Colon (tissue), 2 donors: Measurements from ENCODE around the gene TMEM221.

Experiments used
- FAIRE-seq: peaks from 2 replicates; lab custom pipeline; 2012; peaks lifted over from hg19 to GRCh38; lab: Jason Lieb, UNC
- donor health status: control.
- donor health status: control.

TMEM221 gene

DNA sequence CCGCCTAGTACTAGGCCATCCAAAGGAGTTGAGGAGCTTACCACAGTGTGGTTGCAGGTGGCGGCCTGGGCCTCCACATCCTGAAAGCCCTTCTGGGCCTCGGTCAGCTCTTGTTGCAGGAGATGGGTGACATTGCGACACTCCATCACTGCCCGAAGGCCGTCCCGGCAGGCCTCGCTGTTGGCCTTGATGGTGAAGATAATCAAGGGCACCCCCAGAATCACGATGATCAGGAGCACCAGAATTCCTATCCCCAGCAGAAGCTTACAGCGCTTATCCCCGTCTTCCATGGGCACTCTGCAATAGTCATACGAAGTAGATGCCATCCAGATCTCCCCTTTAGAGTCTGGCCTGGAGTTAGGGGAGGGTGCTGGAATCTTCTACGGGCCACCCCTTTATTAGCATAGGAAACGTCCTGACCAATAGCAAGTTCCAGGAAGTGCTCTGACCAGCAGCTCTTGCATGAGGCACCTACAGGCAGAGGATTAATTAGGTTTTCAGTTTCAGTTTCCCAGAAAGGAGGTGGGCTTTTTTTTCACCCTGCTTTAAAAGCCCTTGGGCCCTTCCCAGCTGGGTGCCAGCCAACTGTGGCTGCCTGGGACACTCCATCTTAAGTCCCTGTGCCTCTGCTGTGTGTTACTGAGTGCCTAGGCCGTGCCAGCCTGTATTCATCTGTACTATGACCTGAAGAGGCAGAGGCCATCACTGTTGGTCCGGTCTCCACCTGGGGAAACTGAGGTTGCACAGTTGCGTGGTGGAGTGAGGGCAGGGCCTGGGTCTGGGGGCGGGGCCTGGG, 43.0 kb downstream of the TMEM221 start, which contains the start of gene BST2:
BST2 (minus strand) TSS at position 381 of the 796 bp plus-strand sequence; CDS start at position 326, 55 bp downstream.
- FAIRE-seq, result no peak

DNA sequence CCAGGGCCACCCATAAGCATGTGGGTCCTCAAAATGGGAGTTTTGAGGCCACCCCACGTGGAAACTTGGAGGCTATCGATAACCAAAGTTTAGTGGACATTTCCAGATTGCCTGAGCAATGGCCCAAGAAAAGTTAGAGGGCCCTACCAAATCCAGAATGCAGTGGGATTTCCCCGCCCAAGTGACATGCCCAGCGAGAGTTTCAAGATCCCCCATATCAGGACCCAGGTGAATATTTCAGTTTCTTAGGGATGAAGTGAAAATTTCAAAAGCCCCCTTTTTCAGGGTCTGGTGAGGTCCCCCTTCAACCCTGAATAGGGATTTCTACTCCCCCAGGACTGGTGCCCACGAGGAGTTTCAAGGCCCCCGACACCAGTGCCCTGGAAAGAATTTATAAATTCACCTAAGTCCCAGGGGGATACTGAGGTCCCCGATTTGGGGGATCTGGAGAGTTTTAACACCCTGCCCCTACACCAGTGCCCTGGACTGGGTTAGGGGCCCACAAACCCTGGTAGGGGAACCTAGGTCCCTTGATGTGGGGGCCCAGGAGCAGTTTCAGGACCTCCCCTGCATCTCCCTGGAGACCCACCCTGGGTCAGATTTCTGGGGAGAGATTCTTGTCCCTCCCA, 43.7 kb downstream of the TMEM221 start:
- no peak for FAIRE-seq

DNA sequence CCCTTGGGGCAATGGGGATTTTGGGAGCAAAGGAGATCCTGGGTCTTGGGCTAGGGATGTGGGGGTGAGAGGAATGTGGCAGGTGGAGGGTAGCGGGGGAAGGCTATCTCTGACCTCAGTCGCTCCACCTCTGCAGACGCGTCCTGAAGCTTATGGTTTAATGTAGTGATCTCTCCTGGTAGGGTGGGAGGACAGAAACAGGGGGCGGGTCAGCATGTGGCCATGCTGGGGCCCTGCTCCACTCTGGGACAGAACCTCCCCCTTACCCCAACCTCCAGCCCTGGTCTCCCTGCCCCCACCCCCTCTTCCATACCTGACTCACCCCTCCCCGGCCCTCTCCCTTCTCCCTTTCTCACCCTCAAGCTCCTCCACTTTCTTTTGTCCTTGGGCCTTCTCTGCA, 44.5 kb downstream of the TMEM221 start:
- no peak for FAIRE-seq

DNA sequence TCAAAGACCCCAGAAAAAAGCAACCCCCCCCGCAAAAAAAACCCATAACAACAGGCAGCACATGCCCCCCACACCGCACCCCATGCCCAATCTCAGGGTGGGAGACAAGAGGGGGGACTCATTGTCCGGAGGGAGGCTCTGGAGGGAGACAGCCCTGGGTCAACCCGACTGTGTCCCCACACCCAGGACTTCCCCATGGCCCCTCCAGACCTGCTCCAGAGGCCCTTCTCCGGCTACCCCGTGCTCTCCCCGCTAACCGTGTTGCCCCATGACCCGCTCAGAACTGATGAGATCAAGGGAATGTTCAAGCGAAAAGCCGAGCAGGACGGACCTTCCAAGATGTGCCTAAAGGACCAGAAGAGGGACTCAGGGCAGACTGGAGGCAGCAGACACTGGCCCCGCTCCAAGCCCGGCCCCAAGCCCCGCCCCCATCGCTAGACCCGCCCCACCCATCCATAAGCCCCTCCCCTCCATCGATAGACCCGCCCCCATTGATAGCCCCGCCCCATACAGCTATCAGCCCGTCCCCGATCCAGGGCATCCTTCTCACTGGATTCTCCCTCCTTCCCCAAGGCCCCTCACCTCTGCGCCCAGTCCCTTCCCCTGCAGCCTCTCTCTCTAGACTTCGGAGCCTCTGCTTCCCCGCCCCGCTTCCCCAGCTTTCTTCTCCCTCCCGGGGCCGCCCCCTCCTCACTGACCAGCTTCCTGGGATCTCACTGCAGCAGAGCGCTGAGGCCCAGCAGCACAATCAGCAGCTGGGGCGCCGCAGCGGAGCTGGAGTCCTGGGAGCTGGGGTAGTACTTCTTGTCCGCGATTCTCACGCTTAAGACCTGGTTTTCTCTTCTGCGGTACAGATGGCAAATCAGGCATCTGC, 45.2 kb downstream of the TMEM221 start:
- FAIRE-seq, result no peak

DNA sequence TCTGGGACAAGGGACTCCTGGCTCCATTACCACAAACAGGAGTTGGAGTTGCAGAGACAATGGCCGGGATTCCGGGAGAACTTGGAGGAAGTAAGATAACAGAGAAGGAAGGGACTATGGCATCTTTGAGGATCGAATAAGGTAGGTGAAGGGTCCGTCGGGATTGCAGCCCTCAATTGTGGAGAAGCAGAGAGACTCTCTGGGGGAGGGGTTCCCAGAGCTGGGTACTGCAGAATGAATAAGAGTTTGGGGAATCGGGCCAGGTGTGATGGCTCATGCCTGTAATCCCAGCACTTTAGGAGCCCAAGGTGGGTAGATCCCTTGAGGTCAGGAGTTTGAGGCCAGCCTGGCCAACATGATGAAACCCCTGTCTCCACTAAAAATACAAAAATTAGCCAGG, 46.8 kb downstream of the TMEM221 start:
- FAIRE-seq, result no peak

DNA sequence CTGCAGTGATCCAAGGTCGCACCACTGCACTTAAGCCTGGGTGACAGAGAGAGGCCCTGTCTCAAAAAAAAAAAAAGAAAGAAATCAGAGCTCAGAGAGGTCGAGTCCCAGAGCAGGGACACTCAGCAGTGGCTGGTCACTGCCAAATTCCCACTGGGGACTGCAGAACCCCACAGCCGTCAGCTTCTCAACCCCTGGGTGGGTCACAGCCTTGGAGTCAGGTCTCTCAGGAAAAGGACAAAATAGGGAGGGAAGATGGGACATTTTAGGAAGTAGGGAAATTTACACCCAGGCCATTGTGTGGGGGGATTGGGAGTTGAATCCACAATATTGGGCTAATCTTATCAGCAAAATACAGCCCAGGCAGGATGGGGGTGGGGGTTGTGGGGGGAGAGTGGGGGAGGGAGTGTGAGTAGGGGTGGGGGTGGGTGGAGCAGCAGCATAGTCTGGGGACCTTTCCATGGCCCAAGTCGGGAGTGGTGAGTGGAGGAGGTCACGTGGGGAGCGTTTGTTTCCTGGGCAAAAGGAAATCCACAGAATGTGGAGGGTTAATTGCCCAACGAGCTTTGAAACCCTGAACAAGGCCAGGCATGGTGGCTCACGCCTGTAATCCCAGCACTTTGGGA, 49.5 kb downstream of the TMEM221 start:
- no peak for FAIRE-seq

DNA sequence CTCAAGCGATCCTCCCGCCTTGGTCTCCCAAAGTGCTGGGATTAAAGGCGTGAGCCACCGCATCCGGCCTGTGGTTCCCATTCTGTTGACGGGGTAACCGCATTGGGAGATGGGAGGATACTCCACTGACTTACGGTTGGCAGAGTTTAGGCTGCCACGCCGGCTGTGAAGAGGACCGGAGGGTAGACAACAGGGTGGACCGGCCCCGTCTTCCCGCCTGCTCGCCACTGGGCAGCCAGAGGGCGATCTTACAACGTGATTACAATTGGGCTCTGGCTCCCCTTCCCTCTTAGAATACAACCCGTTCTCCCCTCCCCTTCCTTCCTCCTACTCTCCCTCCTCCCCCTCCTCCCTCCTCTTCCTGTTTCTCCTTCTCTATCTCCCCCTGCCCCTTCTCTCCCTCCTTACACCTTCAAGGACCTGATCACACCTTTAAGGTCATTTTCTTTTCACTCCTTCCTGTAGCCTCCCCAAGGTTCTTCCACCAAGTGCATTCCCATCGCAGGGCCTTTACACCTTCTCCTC, 53.5 kb downstream of the TMEM221 start:
- no peak for FAIRE-seq

DNA sequence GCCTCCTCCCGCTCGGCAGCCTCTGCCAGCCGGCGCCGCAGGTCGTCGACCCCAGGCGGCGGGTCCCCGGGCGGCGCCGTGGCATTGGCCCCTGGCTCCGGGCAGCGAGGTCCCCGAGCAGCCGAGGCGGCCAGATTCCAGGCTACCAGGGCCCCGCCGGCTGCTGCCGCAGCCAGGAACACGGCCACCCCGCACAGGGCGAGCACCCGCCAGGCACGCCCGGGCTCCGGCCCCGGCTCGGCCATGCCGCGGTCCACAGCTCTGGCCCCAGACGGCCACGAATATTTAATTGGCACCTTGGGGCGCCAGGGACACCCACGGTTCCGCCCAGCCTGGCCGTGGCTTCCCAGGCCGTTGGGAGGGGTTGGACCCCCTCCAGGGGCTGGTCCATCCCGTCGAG, 54.6 kb downstream of the TMEM221 start, which contains the start of gene CCDC194:
CCDC194 (minus strand) TSS at position 283 of the 400 bp plus-strand sequence; CDS start at position 245, 38 bp downstream.
- no peak for FAIRE-seq

DNA sequence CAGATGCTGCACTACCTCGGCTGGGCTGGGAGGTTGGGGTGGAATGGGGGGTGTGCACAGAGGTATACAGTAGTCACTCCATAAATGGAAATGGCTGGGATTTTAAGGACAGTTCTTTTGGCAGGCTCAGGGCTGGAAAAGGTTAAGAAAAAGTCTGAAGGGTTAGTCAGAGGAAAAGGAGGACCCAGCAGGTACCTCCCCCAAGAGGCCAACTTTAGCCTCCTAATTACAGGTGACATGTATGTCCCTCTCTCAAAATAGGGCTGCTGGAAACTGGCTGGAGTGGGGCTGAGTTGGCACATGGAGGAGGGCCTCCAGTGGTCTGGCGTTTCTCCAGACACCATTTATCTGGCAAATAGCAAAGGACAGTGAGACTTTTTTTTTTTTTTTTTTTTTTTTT, 55.5 kb downstream of the TMEM221 start:
- no peak for FAIRE-seq

DNA sequence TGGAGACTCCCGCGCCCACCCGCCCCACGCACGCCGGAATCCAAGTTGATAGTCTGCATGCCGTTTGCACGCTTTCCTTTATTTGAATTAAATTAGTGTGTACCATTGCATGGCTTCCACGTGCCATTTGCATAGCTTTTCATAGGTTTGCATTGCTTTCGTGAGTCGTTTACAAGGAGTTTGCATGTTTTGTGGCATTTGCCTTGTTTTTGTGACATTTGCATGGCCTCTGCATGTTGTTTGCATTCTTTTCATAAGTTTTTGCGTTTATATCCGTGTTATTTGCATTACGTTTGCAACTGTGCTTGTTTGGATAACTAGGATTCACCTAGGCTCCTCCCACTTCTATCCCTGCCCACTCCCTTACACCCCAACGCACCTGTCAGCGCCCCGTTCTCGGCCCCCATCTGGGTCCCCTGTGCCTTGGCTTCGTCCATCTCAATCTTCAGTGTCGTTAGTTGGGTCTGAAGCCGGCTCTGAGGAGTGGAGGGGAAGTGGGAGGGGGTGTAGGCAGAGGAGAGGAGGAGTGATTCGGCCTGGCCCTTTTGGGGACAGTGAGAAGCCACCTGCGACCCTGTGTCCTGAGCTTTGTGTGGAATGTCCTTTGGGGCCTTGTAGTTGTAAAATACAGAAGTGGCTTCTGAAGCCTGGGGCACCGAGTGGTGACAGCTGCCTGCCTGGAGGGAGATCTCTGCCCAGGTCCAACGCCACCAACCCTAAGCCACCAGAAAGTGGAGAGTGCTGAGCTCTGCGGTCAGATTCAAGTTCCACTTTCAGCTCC, 56.9 kb downstream of the TMEM221 start:
- no peak for FAIRE-seq

DNA sequence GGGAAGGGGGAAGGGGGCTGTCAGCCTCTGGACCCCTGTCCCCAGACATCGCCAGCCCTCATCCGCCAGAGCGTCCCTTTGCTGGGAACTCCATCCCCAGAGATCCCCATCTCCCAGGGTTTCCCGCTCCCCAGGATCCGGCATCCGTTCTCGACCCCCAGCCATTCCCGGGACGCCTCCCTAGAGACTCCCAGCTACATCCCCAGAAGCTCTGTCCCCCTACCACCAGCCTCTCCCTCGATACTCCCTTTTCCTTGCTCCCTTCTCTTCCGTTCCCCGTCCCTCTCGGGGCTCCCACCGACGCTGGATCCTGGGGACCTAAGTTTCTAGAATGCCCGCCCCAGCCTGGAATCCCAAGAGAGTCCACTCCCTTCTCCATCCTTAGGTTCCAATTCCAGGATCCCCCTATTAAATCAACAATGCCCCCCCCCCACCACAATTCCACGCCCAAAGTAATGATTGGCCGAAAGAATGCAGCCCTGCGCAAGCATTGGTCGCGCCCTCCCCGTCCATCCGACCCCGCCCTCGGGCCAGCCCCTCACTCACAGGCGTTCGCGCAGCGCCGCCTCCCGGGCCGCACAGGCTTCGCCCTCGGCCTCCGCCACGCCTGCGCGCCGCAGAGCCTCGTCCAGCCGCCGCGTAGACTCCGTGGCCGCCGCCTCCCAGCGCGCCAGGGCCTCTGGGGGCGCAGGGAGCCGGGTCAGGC, 57.6 kb downstream of the TMEM221 start:
- FAIRE-seq, result no peak

DNA sequence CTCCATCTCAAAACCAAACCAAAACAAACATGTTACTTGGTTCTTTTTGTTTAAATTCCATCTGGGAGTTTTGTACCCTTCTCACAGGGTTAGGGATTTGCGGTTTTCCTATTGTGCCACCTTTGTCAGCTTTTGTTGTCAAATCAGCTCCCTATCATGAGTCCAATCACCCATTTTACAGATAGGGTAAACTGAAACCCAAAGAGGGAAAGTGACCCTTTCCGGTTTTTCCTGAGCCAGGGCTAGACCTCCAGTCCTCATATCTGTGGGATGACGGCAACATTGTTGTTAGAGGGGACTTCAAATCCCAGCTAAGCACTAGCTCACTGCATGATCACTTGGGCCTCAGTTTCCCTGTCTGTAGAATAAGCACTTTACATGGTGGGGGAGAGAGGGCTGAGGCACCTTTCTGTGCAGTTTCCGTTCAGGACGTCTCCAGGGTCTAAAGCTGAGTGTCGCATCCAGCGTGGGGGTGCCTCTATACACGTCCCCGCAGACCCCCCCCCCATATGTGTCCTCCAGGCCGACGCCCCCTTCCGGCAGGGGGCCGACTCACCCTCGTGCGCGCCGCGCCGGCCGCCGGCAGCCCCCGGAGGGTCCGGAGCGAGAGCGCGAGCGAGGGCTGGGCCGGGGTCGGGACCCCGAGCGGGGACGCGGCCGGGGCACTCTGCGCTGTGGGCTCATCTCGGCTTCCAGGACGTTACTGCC, 58.4 kb downstream of the TMEM221 start:
- FAIRE-seq, result no peak

DNA sequence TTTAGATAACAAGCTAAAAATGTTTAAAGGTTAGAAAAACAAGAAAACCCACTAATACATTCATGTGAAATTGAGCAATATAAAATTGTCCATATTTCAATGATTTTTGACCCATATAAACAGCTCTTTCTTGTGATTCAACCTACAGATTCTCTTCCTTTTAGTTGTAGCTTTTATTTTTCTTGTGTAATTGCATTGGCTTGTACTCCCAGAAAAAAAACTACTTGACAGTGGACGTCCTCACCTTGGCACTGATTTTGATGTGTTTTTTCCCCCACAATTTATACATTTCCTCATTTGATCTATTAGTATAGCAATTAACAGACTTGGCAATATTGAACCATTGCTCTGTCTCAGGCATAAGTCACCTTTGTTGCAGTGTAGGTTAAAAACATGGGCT, 59.2 kb downstream of the TMEM221 start:
- FAIRE-seq, result no peak

DNA sequence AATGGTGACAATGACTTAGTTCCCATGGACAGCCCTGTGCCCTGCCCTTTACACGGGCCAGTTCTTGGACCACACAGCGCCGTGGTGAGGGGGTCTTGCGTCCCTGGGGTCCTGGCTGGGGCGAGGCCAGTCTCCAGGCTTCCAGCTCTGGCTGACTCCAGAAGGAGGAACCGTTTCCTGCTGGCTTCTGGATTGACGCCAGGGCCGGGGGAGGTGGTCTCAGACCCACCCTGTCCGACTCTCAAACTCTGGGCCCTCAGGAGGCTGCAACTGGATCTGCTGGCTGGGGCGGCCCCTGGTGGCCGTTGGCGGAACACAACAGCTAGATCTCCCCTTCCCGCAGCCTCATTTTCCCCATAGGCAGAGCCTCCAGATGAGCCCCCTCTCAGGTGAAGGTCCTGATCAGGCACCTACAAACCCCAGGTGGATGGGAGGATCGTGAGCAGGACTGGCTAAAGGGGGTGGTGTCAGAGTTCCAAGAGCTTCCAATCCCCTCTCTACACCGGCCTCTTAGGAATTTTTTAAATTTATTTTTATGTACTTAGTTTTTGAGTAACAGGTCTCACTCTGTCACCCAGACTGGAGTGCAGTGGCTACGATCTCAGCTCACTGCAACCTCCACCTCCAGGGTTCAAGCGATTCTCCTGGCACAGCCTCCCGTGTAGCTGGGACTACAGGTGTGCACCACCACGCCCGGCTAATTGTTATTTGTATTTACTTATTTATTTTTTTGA, 62.4 kb downstream of the TMEM221 start:
- no peak for FAIRE-seq
